NCI-H1930 (cell line): ENCODE data around the gene IL9.

ENCODE experiments used
- DNase-seq, 2 experiments: peaks; one replicate each; lab custom pipeline; 2025; lab: John Stamatoyannopoulos, UW

Gene IL9

GRCh38 chr5:135891268-135891667 lies 4.4 kb downstream of the IL9 start:
- no peak for DNase-seq

GRCh38 chr5:135890867-135891266 lies 4.8 kb downstream of the IL9 start:
- no peak for DNase-seq

- no peak for DNase-seq
Observed at GRCh38 chr5:135890296-135890695, 5.3 kb downstream of the IL9 start.

- DNase-seq: no peak
Observed at GRCh38 chr5:135887881-135888614, 7.6 kb downstream of the IL9 start.

- peak in 1 of 2 experiments; percentile 26 for DNase-seq
Observed at GRCh38 chr5:135887447-135887864, 8.2 kb downstream of the IL9 start.

- no peak for DNase-seq
Observed at GRCh38 chr5:135886136-135886535, 9.5 kb downstream of the IL9 start.

- no peak for DNase-seq
Observed at GRCh38 chr5:135885031-135885430, 10.6 kb downstream of the IL9 start.

- no peak for DNase-seq
Observed at GRCh38 chr5:135883441-135883840, 12.2 kb downstream of the IL9 start.

GRCh38 chr5:135883026-135883425 lies 12.6 kb downstream of the IL9 start:
- DNase-seq: no peak

- DNase-seq: no peak
Observed at GRCh38 chr5:135881819-135882218, 13.8 kb downstream of the IL9 start.

- no peak for DNase-seq
Observed at GRCh38 chr5:135881244-135881643, 14.4 kb downstream of the IL9 start.

- no peak for DNase-seq
Observed at GRCh38 chr5:135880801-135881200, 14.8 kb downstream of the IL9 start.

- DNase-seq: peak in 1 of 2 experiments; percentile 0
Observed at GRCh38 chr5:135880278-135880677, 15.4 kb downstream of the IL9 start.

GRCh38 chr5:135879591-135879990 lies 16.1 kb downstream of the IL9 start:
- DNase-seq: no peak

- no peak for DNase-seq
Observed at GRCh38 chr5:135878156-135878620, 17.5 kb downstream of the IL9 start.

GRCh38 chr5:135877570-135878155 lies 18.0 kb downstream of the IL9 start:
- DNase-seq: no peak

GRCh38 chr5:135876146-135876545 lies 19.5 kb downstream of the IL9 start:
- DNase-seq: no peak

- no peak for DNase-seq
Observed at GRCh38 chr5:135875567-135875966, 20.1 kb downstream of the IL9 start.

- DNase-seq: no peak
Observed at GRCh38 chr5:135874461-135874860, 21.2 kb downstream of the IL9 start.

- DNase-seq: no peak
Observed at GRCh38 chr5:135873831-135874230, 21.8 kb downstream of the IL9 start.

- no peak for DNase-seq
Observed at GRCh38 chr5:135871268-135871915, 24.2 kb downstream of the IL9 start.

- no peak for DNase-seq
Observed at GRCh38 chr5:135869935-135870334, 25.7 kb downstream of the IL9 start.

- no peak for DNase-seq
Observed at GRCh38 chr5:135869276-135869675, 26.4 kb downstream of the IL9 start.
